ENCODE measurements around the gene INCA1. TPM values are rescaled to one million over a fixed set of nuclear protein-coding genes. Genes with fewer than 3 reads are reported as not detected.
A peak's percentile ranks its signal among the peaks of the same experiment; 100 is the strongest.

The INCA1 gene
- total RNA-seq, 1 donor from 2014 or later, result 1.7 TPM

DNA sequence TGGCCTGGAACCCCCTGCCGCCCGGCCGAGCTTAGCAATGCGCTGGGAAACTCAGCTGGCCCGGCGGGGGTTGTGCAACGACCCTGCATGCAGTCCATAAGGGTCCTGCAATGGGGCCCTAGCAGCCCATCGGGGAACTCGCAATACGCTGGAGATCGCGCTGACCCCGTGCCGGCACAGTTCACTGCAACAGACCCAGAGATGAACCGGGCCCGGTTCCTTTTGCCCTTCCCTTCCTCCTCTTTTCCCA, 57.9 kb downstream of the INCA1 start:
- intact Hi-C loops (cut with DNase I), result no loop called here
- peaks cover 0 to 37% of the 10 kb centered on the region in 2 donors for H3K36me3 ChIP-seq

DNA sequence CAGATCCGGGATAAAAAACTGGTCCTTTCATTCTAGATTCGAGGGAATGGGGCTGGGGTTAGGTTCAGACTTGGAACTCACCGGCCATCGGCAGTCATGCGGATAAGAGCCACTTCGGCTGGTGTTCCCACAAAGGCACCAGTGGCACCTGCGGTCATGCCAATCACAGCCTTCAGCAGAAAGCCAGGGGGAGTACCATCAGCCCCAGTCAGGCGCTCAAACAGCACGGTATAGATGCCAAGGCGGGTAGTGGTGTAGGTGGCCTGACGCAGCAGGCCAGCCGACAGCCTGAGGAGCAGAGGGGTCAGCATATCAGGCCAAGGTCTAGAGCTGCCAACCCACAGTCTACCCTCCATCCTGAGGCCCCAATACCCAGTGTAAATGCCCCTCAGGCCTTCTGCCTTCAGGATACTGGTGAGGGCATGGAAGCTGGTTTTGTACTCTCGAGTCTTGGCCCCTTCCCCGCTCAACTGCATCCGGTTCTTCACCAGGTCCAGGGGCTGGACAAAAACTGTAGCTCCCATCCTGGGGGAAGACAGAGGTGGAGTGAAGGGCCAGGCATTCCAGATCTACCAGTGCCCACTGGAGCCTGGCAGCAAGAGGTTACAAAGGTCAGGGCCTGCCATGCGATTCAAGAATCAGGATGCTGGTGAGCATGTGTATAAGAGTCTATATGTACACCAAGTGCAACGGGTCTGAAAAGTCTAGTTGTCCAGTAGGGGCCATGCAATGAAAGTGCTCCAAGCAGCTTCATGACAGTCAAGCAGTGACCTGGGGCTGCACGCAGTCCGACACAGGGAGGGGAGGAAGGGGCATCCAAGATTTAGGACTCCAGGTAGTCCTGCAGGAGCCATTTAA, 58.4 kb downstream of the INCA1 start:
- DNase-seq (ENCODE audit: extremely low spot score in 2 of 2), result no peak
- peak overlapping the region; percentile 76 to 88 for H3K4me3 ChIP-seq
- intact Hi-C loops (cut with DNase I), result no loop called here
- peak overlapping the region; percentile 88 for H3K27ac ChIP-seq
- no peak for TF ChIP-seq POLR2A (IDR thresholded peaks at IDR 0.05)
- no peak for TF ChIP-seq POLR2AphosphoS5 (IDR thresholded peaks at IDR 0.05; ENCODE audit: insufficient read depth in 1 of 2, low read depth in 1 of 2)
- TF ChIP-seq, protein P1, sequence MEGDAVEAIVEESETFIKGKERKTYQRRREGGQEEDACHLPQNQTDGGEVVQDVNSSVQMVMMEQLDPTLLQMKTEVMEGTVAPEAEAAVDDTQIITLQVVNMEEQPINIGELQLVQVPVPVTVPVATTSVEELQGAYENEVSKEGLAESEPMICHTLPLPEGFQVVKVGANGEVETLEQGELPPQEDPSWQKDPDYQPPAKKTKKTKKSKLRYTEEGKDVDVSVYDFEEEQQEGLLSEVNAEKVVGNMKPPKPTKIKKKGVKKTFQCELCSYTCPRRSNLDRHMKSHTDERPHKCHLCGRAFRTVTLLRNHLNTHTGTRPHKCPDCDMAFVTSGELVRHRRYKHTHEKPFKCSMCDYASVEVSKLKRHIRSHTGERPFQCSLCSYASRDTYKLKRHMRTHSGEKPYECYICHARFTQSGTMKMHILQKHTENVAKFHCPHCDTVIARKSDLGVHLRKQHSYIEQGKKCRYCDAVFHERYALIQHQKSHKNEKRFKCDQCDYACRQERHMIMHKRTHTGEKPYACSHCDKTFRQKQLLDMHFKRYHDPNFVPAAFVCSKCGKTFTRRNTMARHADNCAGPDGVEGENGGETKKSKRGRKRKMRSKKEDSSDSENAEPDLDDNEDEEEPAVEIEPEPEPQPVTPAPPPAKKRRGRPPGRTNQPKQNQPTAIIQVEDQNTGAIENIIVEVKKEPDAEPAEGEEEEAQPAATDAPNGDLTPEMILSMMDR (IDR thresholded peaks at IDR 0.05), result no peak
- no peaks in the 10 kb centered on the region for H3K27me3 ChIP-seq
- no peaks in the 10 kb centered on the region for H3K9me3 ChIP-seq
- H3K4me1 ChIP-seq, result peaks cover 42% of the 10 kb centered on the region
- H3K36me3 ChIP-seq, result peaks cover 0 to 35% of the 10 kb centered on the region in 2 donors

More for the DNA sequence above, 57.9 kb downstream of the INCA1 start:
- H3K27me3 ChIP-seq, result no peaks in the 10 kb centered on the region
- H3K4me3 ChIP-seq, result peak overlapping the region; percentile 76 to 88
- H3K9me3 ChIP-seq, result no peaks in the 10 kb centered on the region
- DNase-seq (ENCODE audit: extremely low spot score in 2 of 2), result no peak
- H3K4me1 ChIP-seq, result peaks cover 40% of the 10 kb centered on the region
- peak overlapping the region; percentile 88 for H3K27ac ChIP-seq
- TF ChIP-seq, protein P1 (IDR thresholded peaks at IDR 0.05), result no peak
- TF ChIP-seq POLR2A (IDR thresholded peaks at IDR 0.05), result no peak
- no peak for TF ChIP-seq POLR2AphosphoS5 (IDR thresholded peaks at IDR 0.05; ENCODE audit: insufficient read depth in 1 of 2, low read depth in 1 of 2)

Small RNA genes within 50 kb of the gene (microRNA-seq; reads per million reads assigned to microRNA genes)
- gene MIR6864 (ENCODE audit: borderline number of aligned reads, borderline replicate concordance) (not detected), gene MIR6865 (ENCODE audit: borderline number of aligned reads, borderline replicate concordance) (not detected)

Small RNA genes within 50 kb of the gene (small RNA-seq; reads per million reads assigned to genes)
- gene MIR6864, result not detected
- gene MIR6865, result 0.26 reads per million

Other genes with a start within 250 kb of the INCA1 start
- not detected for gene TM4SF5, start 225.6 kb downstream of the INCA1 start, total RNA-seq
- gene VMO1, start 211.2 kb downstream of the INCA1 start, total RNA-seq, result 12.5 TPM
- gene GLTPD2, start 208.6 kb downstream of the INCA1 start, total RNA-seq, result not detected
- 110 TPM for gene PSMB6, start 201.4 kb downstream of the INCA1 start, total RNA-seq
- gene PLD2, start 190.4 kb downstream of the INCA1 start, total RNA-seq, result 63.6 TPM
- gene MINK1, start 164.2 kb downstream of the INCA1 start, total RNA-seq, result 120 TPM
- 1.7 TPM for gene C17orf107, start 98.0 kb downstream of the INCA1 start, total RNA-seq
- gene CHRNE, start 94.4 kb downstream of the INCA1 start, total RNA-seq, result 0.98 TPM
- gene GP1BA, start 65.2 kb downstream of the INCA1 start, total RNA-seq, result not detected
- 45.7 TPM for gene SLC25A11, start 57.5 kb downstream of the INCA1 start, total RNA-seq
- gene RNF167, start 57.3 kb downstream of the INCA1 start, total RNA-seq, result 54.3 TPM
- gene PFN1, start 49.0 kb downstream of the INCA1 start, total RNA-seq, result 811 TPM
- 5.6 TPM for gene ENO3, start 46.4 kb downstream of the INCA1 start, total RNA-seq
- 34.6 TPM for gene SPAG7, start 29.7 kb downstream of the INCA1 start, total RNA-seq
- gene CAMTA2, start 9.8 kb downstream of the INCA1 start, total RNA-seq, result 36.3 TPM
- 46.9 TPM for gene KIF1C, start 428 bp upstream of the INCA1 start, total RNA-seq
- gene SLC52A1, start 37.9 kb upstream of the INCA1 start, total RNA-seq, result 0.49 TPM
- 3.4 TPM for gene ZFP3, start 80.9 kb upstream of the INCA1 start, total RNA-seq
- 4.9 TPM for gene ZNF232, start 114.4 kb upstream of the INCA1 start, total RNA-seq
- 0.49 TPM for gene USP6, start 118.5 kb upstream of the INCA1 start, total RNA-seq
- 13.8 TPM for gene ZNF594, start 194.3 kb upstream of the INCA1 start, total RNA-seq
- gene SCIMP, start 237.3 kb upstream of the INCA1 start, total RNA-seq, result 2.2 TPM